NCI-H2107 (cell line): Measurements from ENCODE around the gene LONP1.

Experiments
- DNase-seq: peaks from one replicate; lab custom pipeline; 2025; lab: John Stamatoyannopoulos, UW

Gene LONP1

GRCh38 chr19:5648464-5648863 is 71.5 kb downstream of the LONP1 start:
- no peak for DNase-seq

GRCh38 chr19:5646703-5647102 is 73.2 kb downstream of the LONP1 start:
- no peak for DNase-seq

- peak; percentile 36 for DNase-seq
These were observed 74.5 kb downstream of the LONP1 start for GRCh38 chr19:5645409-5645808.

- DNase-seq = no peak
These were observed 75.9 kb downstream of the LONP1 start for GRCh38 chr19:5644037-5644436.

- DNase-seq = no peak
These were observed 76.9 kb downstream of the LONP1 start for GRCh38 chr19:5643060-5643459.

GRCh38 chr19:5642204-5642603 is 77.7 kb downstream of the LONP1 start:
- no peak for DNase-seq
